ENCODE data around the gene CBARP. TPM values are rescaled to one million over a fixed set of nuclear protein-coding genes. Genes with fewer than 3 reads are reported as not detected.

Gene CBARP
- total RNA-seq, 1 donor from 2014 or later: 1.5 TPM

DNA sequence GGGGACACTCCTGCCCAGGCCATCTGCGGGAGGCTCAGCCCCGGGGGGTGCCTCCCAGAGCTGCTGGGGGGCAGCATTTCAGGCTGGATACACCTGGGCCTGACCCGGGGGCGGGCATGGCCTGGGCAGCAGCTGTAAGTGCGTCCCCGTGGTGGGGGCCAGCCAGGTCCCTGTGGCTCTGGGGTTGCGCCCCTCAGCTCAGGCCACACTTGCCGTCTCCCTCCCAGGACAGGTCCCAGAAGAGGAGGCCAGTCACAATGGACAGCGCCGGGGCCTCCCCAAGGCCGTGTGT lies 11.6 kb downstream of the CBARP start:
- Mint-ChIP-seq H3K27me3 (ENCODE audit: insufficient read depth) (no peaks in the 10 kb centered on the region), H3K4me1 (ENCODE audit: low read depth) (no peaks in the 10 kb centered on the region), H3K36me3 (ENCODE audit: low read depth) (no peaks in the 10 kb centered on the region), H3K4me3 (no peak overlapping the region), H3K27ac (no peak overlapping the region), H3K9me3 (no peaks in the 10 kb centered on the region)
- no peak for DNase-seq (ENCODE audit: low spot score)
- intact Hi-C loops (cut with micrococcal nuclease): no loop called here

DNA sequence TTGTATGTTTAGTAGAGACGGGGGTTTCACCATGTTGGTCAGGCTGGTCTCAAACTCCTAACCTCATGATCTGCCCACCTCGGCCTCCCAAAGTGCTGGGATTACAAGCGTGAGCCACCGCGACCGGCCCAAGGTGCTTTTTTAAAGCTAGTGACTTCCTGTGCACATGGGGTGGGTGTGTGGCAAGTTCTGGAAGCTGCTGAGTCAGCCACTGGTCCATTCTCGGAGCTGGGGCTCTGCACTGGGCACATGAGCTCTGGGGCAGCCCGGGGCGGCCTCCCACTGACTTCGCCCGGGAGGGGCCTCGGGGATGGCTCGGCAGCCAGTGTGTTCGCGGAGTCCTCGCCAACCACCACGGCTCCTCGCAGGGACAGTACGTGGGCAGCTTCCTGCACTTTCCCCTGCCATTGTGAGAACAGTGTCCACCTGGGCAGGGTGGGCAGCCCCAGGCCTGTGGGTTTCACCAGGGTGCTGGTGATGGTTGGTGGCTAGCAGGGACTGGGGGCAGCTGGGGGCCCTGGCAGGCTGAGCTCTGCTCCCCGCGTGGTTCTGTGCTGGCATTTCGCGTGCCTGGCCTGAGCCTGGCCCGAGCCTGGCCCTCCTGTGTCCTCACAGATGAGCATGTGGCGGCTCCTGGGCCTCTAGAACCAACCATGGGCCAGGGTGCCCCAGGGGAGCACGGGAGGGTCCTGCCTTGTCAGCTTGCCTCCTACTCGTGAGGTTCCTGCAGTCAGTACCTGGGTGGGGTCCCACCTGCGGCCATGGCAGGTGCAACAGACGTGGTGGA lies 12.2 kb downstream of the CBARP start:
- intact Hi-C loops (cut with micrococcal nuclease): no loop called here
- Mint-ChIP-seq H3K27ac (no peak overlapping the region), H3K36me3 (ENCODE audit: low read depth) (no peaks in the 10 kb centered on the region), H3K27me3 (ENCODE audit: insufficient read depth) (no peaks in the 10 kb centered on the region), H3K4me1 (ENCODE audit: low read depth) (no peaks in the 10 kb centered on the region), H3K9me3 (no peaks in the 10 kb centered on the region), H3K4me3 (no peak overlapping the region)
- DNase-seq (ENCODE audit: low spot score): no peak

DNA sequence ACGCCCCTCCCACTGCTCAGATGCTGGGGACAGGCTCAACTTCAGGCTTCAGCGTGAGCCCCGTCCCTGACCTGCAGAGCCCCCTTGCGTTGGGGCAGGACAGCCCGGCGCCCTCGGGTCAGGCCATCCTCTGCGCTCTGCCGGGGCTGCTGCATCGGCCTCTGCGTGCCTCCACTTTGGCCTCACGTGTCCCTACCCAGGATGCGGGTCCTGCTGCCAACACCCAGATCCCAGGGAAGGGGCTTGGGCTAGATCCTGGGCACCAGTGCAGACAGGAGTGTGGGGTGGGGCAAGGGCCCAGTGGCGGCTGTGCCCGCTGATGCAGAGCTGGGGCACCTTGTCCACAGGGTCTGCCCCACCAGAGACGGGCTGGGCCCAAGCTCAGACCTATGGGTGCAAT lies 13.0 kb downstream of the CBARP start:
- intact Hi-C loops (cut with micrococcal nuclease): no loop called here
- no peak overlapping the region for H3K27ac Mint-ChIP-seq
- H3K27me3 Mint-ChIP-seq (ENCODE audit: insufficient read depth): no peaks in the 10 kb centered on the region
- H3K4me1 Mint-ChIP-seq (ENCODE audit: low read depth): no peaks in the 10 kb centered on the region
- no peaks in the 10 kb centered on the region for H3K36me3 Mint-ChIP-seq (ENCODE audit: low read depth)
- H3K4me3 Mint-ChIP-seq: no peak overlapping the region
- no peak for DNase-seq (ENCODE audit: low spot score)
- H3K9me3 Mint-ChIP-seq: no peaks in the 10 kb centered on the region

DNA sequence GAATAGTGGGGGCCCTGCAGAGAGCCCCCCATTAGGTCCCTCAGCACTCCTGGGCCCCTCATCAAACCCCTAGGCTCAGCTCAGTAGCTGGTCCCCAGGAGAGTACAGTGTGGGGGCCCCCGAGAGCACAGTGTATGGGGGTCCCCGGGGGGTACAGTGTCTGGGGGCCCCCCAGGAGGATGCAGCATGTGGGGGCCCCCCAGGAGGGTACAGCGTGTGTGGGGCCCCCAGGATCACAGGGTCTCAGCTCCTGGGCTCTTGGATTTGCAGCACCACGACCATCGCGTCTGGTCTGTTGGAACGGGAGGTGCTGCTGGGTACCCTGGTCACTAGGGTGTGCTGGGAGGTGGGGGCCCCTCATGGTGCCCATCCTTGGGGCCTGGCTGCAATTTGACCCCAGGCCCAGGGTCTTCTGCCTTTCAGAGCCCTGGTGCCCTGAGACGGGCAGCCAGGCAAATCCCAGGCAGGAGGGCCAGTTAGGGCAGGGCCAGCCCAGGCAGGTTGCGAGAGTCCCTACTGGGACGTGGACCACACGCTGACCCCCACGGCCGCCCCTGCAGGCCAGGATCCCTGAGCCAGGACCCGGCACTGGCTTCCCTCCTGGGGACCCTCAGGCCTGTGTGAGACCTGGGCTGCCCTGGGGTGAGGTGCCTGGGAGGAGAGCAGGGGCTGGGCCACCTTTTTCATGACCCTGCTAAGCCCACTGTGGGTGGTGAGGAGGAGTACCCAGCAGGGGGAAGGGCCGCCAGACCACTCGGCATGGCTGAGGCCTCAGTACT lies 13.6 kb downstream of the CBARP start:
- H3K4me3 Mint-ChIP-seq: no peak overlapping the region
- DNase-seq (ENCODE audit: low spot score): no peak
- H3K27ac Mint-ChIP-seq: no peak overlapping the region
- no peaks in the 10 kb centered on the region for H3K27me3 Mint-ChIP-seq (ENCODE audit: insufficient read depth)
- H3K4me1 Mint-ChIP-seq (ENCODE audit: low read depth): no peaks in the 10 kb centered on the region
- intact Hi-C loops (cut with micrococcal nuclease): no loop called here
- H3K9me3 Mint-ChIP-seq: no peaks in the 10 kb centered on the region
- H3K36me3 Mint-ChIP-seq (ENCODE audit: low read depth): no peaks in the 10 kb centered on the region

DNA sequence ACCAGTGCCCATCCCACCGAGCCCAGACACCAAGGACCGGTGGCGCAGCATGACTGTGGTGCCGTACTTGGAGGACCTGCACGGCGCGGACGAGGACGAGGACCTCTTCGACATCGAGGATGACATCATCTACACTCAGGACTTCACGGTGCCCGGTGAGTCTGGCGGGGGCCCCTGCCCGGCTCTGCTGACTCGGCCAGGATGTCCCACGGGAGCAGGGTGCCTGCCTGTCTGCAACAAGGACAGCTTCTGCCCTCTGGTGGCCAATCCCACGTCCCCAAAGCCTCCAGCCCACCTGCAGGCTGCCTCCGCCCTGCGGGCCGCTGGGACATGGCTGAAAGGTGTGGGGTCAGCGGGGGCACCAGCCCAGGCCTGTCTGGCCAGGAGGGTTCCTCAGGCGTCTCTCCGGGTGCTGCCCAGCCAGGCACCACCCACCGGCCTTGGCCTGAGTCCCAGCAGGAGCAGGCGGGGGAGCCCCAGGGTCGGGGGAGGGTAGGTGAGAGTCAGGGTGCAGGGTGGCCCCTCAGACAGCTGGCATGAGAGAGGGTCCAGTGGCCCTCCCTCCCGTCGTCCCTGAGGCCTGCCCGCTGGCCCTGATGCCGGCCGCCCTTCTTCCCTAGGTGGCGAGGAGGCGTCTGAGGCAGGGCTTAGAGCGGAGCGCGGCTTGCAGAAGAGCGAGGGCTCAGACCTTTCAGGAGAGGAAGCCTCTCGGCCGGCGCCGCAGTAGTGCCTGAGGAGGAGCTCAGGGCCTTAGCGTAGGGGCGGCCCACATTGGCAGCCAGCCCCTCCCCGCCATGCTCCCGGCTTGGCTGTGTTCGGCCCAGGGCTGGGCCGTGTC lies 14.6 kb downstream of the CBARP start:
- DNase-seq (ENCODE audit: low spot score): no peak

DNA sequence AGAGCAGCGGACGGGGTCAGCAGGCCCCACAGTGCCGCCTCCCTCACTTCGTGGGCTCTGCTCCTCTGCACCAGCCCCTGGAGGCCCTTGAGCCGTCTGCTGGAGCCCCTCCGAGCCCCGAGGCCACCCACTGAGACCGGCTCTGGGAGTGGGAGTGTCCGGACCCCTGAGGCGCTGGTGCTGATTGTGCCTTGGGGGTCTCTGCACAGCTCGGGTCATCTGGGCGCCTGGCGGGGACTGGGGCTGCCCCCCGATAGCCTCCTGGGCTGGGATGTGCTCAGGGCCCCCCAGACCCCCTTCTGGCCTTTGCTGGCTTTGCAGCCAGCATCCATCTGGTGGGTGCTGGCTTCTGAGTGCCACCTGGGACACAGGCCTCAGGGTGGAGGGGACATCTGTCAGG lies 15.4 kb downstream of the CBARP start:
- Mint-ChIP-seq H3K4me3 (no peak overlapping the region), H3K27ac (no peak overlapping the region), H3K36me3 (ENCODE audit: low read depth) (no peaks in the 10 kb centered on the region), H3K27me3 (ENCODE audit: insufficient read depth) (no peaks in the 10 kb centered on the region), H3K4me1 (ENCODE audit: low read depth) (no peaks in the 10 kb centered on the region), H3K9me3 (no peaks in the 10 kb centered on the region)
- DNase-seq (ENCODE audit: low spot score): no peak
- intact Hi-C loops (cut with micrococcal nuclease): no loop called here

More for the DNA sequence above, 14.6 kb downstream of the CBARP start:
- no peaks in the 10 kb centered on the region for H3K9me3 Mint-ChIP-seq
- no peaks in the 10 kb centered on the region for H3K36me3 Mint-ChIP-seq (ENCODE audit: low read depth)
- no peak overlapping the region for H3K27ac Mint-ChIP-seq
- H3K4me3 Mint-ChIP-seq: no peak overlapping the region
- intact Hi-C loops (cut with micrococcal nuclease): no loop called here
- no peaks in the 10 kb centered on the region for H3K27me3 Mint-ChIP-seq (ENCODE audit: insufficient read depth)
- H3K4me1 Mint-ChIP-seq (ENCODE audit: low read depth): no peaks in the 10 kb centered on the region

DNA sequence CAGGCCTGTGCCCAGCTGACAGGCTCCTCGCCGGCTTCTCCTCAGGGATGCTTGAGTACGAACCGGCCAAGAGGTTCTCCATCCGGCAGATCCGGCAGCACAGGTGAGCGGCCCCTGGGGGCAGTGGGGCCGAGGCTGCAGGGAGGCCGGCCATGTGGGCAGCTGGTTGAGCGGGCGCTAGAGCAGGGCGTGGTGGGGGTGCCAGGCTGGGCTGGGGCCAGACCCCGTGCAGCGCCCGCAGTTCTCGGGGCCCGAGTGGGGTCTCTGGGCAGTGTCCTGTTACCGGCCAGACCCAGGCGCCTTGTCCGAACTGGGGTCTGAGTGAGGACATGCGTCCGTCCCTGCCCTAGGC lies 15.9 kb downstream of the CBARP start:
- H3K9me3 Mint-ChIP-seq: no peaks in the 10 kb centered on the region
- no peak overlapping the region for H3K4me3 Mint-ChIP-seq
- no peaks in the 10 kb centered on the region for H3K27me3 Mint-ChIP-seq (ENCODE audit: insufficient read depth)
- no peaks in the 10 kb centered on the region for H3K4me1 Mint-ChIP-seq (ENCODE audit: low read depth)
- no peaks in the 10 kb centered on the region for H3K36me3 Mint-ChIP-seq (ENCODE audit: low read depth)
- DNase-seq (ENCODE audit: low spot score): no peak
- no peak overlapping the region for H3K27ac Mint-ChIP-seq
- intact Hi-C loops (cut with micrococcal nuclease): no loop called here

DNA sequence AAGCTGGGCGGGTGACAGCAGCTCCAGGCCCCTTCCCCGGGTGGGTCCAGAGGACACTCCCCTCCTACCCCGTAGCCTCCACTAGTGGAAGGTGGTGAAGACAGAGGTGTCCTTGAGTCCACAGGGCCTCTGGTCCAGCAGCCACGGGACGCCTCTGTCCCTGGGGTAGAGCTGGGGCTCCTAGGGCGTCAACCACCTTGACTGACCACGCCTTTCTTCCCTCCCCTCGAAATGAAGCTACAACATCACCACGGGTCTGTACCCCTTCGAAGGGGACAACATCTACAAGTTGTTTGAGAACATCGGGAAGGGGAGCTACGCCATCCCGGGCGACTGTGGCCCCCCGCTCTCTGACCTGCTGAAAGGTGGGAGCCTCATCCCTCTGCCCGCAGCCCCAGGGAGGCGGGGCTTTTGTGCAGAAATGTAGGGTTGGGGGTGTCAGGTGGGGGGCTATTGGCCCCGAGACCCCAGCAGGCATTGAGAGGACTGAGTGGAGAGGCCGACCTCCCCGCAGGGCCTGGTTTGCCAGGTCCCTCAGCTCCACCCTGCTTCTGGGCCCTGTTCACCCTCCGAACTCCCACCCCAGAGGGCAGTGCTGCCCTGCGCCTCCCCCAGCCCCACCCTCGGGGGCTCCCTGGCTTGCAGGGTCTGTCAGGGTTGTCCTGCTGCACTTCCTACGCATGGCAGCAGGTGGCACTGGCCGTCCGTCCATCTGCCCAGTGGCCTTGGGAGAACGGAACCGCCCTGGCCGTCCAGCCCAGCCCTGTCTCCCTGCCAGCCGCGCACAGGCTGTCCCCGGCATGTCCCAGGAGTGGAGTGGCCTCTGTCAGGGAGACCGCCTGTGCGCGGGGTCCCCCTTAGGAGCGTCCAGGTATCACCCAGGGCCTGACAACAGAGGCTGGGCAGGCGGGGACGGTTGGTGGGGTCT lies 16.6 kb downstream of the CBARP start:
- Mint-ChIP-seq H3K4me1 (ENCODE audit: low read depth) (no peaks in the 10 kb centered on the region), H3K36me3 (ENCODE audit: low read depth) (no peaks in the 10 kb centered on the region), H3K27me3 (ENCODE audit: insufficient read depth) (no peaks in the 10 kb centered on the region), H3K9me3 (no peaks in the 10 kb centered on the region), H3K4me3 (no peak overlapping the region), H3K27ac (no peak overlapping the region)
- DNase-seq (ENCODE audit: low spot score): no peak
- intact Hi-C loops (cut with micrococcal nuclease): no loop called here

DNA sequence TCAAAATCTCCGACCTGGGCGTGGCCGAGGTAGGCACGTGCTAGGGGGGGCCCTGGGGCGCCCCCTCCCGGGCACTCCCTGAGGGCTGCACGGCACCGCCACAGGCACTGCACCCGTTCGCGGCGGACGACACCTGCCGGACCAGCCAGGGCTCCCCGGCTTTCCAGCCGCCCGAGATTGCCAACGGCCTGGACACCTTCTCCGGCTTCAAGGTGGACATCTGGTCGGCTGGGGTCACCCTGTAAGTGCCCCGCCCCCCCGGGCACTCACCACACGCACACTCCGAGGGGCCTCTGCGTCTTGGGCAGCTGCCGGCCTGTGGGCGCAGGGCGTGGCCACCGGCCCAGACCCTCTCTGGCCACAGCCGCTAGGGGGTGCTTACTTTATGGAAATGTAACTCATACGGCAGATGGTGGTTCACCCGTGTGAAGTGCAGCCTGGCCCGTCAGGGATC lies 17.3 kb downstream of the CBARP start:
- Mint-ChIP-seq H3K4me1 (ENCODE audit: low read depth) (no peaks in the 10 kb centered on the region), H3K9me3 (no peaks in the 10 kb centered on the region), H3K27ac (no peak overlapping the region), H3K27me3 (ENCODE audit: insufficient read depth) (no peaks in the 10 kb centered on the region), H3K36me3 (ENCODE audit: low read depth) (no peaks in the 10 kb centered on the region), H3K4me3 (no peak overlapping the region)
- intact Hi-C loops (cut with micrococcal nuclease): no loop called here
- no peak for DNase-seq (ENCODE audit: low spot score)

DNA sequence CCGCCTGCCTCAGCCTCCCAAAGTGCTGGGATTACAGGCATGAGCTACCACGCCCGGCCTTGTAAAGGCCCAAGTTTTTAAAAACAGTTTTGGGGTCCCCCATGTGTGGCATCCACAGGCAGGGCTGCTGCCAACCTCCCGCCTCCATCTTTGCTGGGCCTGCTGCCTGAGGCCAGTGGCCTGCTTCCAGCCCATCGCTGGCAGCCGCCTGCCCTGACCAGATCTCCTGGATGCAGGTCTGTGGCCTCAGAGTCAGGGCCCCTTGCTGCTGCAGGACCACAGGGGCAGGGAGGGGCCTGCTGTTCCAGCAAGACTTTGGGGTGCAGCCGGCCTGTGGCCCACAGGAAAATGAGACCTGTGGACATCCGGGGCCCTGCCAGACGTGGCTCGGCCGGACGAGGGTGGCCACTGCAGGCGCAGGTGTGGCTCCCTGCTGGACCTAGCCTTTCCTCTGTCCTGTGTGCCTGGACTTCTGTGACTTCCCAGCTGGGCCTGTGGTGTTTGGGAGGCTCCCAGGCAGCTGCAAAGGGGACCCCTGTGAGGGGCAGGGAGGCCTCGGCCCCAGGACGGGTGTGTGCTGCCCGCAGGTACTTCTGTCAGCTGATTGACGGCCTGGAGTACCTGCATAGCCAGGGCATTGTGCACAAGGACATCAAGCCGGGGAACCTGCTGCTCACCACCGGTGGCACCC lies 17.9 kb downstream of the CBARP start:
- DNase-seq (ENCODE audit: low spot score): no peak
- Mint-ChIP-seq H3K4me1 (ENCODE audit: low read depth) (no peaks in the 10 kb centered on the region), H3K4me3 (no peak overlapping the region), H3K27me3 (ENCODE audit: insufficient read depth) (no peaks in the 10 kb centered on the region), H3K27ac (no peak overlapping the region), H3K9me3 (no peaks in the 10 kb centered on the region), H3K36me3 (ENCODE audit: low read depth) (no peaks in the 10 kb centered on the region)
- intact Hi-C loops (cut with micrococcal nuclease): no loop called here

DNA sequence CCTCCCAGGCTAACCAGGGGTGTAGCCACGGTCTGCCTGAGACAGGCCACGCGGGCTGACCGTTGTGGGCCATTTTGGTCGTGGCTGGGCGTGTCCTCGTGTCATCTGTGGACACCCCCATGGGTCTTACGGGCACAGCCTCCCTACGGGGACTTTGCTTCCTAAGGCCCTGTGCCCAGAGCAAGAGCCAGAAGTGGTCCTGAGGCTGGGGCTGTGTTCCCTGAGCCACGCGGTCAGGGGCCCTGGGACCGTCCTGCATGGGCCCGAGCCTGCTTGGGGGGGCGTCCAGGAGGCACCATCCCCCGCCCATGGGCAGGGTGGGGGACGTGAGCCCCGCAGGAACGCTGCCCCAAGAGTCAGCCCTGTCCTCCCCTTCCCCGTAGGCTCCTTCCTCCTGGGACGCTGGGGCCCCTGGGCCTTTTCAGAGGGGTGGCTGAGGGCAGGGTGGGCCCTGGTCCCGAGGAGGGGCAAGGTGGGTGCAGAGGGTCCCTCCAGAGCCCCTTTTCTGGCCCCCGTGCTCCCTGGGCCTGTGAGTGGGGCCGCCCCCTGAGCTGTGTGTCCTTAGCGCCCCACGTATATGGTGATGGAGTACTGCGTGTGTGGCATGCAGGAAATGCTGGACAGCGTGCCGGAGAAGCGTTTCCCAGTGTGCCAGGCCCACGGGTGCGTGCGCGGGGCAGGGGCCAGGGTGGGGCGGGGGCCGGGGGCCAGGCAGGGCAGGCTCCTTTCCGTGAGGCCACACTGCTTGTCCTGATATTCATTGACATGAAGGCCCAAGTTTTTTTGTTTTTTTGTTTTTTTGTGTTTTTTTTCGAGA lies 18.8 kb downstream of the CBARP start:
- H3K9me3 Mint-ChIP-seq: no peaks in the 10 kb centered on the region
- no peak overlapping the region for H3K4me3 Mint-ChIP-seq
- no peak overlapping the region for H3K27ac Mint-ChIP-seq
- intact Hi-C loops (cut with micrococcal nuclease): no loop called here
- no peak for DNase-seq (ENCODE audit: low spot score)
- peaks cover 4% of the 10 kb centered on the region for H3K4me1 Mint-ChIP-seq (ENCODE audit: low read depth)
- no peaks in the 10 kb centered on the region for H3K27me3 Mint-ChIP-seq (ENCODE audit: insufficient read depth)
- peaks cover 2% of the 10 kb centered on the region for H3K36me3 Mint-ChIP-seq (ENCODE audit: low read depth)

Measured in activated T-helper 1 cell treated with anti-CD3 and anti-CD28 coated beads, Interleukin-12 subunit alpha, Interleukin-12 subunit beta, Interleukin-2, Interleukin-4 antibody, amounts not matched to agents 30 ng/mL and 10 ng/mL and 1 ng/mL, durations not matched to agents 14 hours and 24 hours and 36 hours (primary cell).